Mesangial cell (primary cell): ENCODE data around the gene EGLN2. TPM values are rescaled to one million over a fixed set of nuclear protein-coding genes. Genes with fewer than 3 reads are reported as not detected.

Experiments
- total RNA-seq: library from RNA; depleted of rRNA; stranded (reverse); fragments of >200 nt; gene quantifications from 2 replicates; pipeline ENCODE4 v1.2.3, GENCODE V29; 2015

The EGLN2 gene
- total RNA-seq = 87.7 and 92.9 TPM in 2 replicates

GRCh38 chr19:40798683-40799557 lies at the start of gene EGLN2:
Gene EGLN2, plus strand, starts transcription at chr19:40799191. Its CDS starts 1,382 bp downstream, at chr19:40800573.

DNA sequence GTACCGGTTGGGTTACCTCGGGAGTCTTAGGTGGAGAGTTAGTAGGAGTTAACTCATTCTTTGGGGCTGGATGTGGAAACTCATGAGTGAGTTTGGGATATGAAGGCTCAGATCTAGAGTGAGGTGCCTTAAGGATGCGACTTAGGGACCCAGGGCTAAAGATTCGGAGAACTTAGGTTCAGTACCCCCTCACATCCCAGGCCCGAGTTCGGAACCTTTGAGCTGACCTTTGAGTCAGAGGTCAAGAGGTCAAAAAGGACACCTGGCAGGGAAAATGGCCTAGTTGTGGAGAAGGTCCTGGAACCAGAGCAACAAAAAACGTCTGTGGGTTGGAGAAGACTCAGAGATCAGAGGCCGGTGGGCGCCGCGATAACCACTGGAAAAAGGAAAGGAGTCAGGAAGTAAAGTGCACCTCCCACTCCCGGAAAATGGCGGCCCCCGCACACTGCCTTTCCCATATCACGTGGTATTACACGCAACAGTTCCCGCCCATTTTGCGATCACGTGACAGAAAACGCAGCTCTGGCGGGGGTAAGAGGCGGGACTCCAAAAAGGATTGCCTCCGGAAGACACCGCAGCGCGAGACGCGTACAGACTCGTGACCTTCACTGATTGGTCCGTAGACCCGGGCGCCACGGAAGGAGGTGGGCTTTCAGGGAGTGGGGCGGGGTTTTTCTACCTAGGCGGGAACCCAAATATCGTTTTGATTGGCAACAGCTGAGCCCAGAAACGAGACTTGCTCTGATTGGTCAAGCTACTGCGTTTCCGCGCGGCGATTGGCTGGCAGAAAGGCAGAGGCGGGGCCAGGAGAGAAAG lies 48.7 kb upstream of the EGLN2 start, which contains the start of gene ACTMAP:
ACTMAP (minus strand) TSS at position 420 of the 816 bp plus-strand sequence. CDS start 674 bp downstream, outside the sequence.

DNA sequence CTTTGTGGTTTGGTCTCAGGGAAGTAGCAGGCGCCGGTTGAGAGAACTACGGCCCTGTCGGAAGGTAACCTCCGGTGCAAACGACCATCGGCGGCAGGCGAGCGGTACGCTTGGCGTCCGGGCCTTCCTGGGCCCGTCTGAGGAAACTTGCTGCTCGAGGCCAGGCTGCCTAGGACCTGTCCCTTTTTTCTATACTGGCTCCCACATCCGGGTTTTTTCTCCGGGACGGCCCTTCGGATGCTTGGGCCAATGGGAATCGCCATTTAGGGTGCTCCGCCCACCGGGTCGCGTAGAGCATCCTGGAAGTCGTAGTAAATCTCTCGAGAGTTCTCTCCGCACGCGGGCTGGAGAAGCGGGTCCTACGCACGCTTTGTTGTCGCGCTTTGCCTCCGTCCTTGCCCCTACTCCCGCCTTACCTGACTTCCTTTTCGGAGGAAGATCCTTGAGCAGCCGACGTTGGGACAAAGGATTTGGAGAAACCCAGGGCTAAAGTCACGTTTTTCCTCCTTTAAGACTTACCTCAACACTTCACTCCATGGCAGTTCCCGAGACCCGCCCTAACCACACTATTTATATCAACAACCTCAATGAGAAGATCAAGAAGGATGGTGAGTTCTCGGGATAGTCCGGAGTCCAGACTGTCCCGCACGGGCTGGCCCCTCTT lies 48.0 kb upstream of the EGLN2 start, which contains the start of gene SNRPA:
SNRPA (plus strand) TSS at position 330 of the 664 bp plus-strand sequence; CDS start at position 536, 206 bp downstream.

DNA sequence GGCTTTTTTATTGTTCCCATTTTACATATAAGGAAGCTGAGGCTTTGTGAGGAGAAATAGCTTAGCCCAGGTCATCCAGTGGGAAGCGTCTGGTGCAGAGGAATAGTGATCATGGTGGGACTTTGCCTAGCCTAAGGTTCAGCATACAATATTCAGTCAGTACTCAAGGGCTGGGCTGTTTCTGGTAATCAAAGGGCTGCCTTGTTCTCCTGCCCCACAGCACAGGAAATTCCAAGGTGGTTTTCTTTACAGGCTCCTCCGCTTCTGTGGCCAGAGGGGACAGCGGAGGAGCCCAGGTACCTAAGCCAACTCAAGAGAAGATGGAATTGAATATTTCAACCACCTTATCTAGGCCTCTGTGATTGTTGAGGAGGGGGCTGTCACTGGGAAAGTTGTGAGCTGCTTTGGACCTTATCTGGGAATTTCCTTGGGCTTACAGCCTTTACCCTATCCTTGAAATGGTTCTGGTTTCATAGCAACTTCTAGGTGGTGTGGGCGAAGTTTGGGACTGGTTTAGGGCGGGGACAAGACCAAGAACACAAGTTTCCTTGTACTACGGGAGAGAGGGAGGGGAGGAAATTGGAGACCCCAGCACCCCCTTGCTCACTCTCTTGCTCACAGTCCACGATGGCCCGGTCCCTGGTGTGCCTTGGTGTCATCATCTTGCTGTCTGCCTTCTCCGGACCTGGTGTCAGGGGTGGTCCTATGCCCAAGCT lies 23.9 kb upstream of the EGLN2 start, which contains the start of gene MIA:
MIA (plus strand) TSS at position 606 of the 716 bp plus-strand sequence; CDS start at position 628, 22 bp downstream.

GRCh38 chr19:40777937-40778705 lies 20.9 kb upstream of the EGLN2 start, which contains the start of gene RAB4B:
Gene RAB4B, plus strand, starts transcription at chr19:40778247. Its CDS starts 129 bp downstream, at chr19:40778376.

DNA sequence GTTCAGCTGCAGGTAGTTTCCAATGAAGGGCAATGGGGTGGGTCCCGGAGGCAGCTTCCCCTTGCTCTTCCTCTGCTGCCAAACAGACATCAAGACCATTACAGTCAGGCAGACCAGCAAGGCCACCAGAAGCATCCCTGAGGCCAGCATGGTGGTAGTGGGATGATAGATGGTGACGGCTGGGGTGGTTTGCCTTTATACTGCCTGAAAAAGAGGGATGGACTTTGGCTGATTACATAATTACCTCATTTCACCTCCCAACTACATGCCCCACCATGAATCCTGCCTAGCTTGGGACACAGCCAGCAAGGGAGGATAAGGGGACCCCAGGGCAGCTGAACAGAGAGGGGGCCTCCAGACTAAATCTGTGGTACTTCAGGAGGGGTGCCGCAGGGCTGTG lies 51.3 kb downstream of the EGLN2 start, which contains the start of gene CYP2A6:
CYP2A6 (minus strand) TSS at position 171 of the 400 bp plus-strand sequence; CDS start at position 150, 21 bp downstream.

Other genes starting within 250 kb of the EGLN2 start
- 139 and 152 TPM in 2 replicates for gene SHKBP1, start 222.3 kb upstream of the EGLN2 start, total RNA-seq
- gene LTBP4, start 197.8 kb upstream of the EGLN2 start, total RNA-seq = 77.6 and 170 TPM in 2 replicates
- gene NUMBL, start 108.5 kb upstream of the EGLN2 start, total RNA-seq = 26.4 and 31.7 TPM in 2 replicates
- 34.1 and 59.8 TPM in 2 replicates for gene COQ8B, start 82.3 kb upstream of the EGLN2 start, total RNA-seq
- gene ITPKC, start 82.1 kb upstream of the EGLN2 start, total RNA-seq = 9.6 and 17.9 TPM in 2 replicates
- 3.4 and 12.2 TPM in 2 replicates for gene ACTMAP, start 48.7 kb upstream of the EGLN2 start, total RNA-seq
- gene SNRPA, start 48.0 kb upstream of the EGLN2 start, total RNA-seq = 113 and 206 TPM in 2 replicates
- not detected in 2 replicates for gene MIA, start 23.7 kb upstream of the EGLN2 start, total RNA-seq
- gene RAB4B, start 20.9 kb upstream of the EGLN2 start, total RNA-seq = 20.0 and 29.3 TPM in 2 replicates
- gene CYP2A6, start 51.3 kb downstream of the EGLN2 start, total RNA-seq = not detected in 2 replicates
- gene CYP2A7, start 83.0 kb downstream of the EGLN2 start, total RNA-seq = not detected in 2 replicates
- gene CYP2B6, start 192.1 kb downstream of the EGLN2 start, total RNA-seq = not detected in 2 replicates